CD14-positive monocyte (primary cell): ENCODE measurements around the gene ALDH2. TPM values are rescaled to one million over a fixed set of nuclear protein-coding genes. Genes with fewer than 3 reads are reported as not detected.

Source experiments
- DNase-seq, 3 donors: peaks; one replicate each; pipeline ENCODE4 v3.0.0-alpha.2; 2011 to 2022
- H2AFZ ChIP-seq: 2 replicates; pipeline ENCODE4 v1.6.0; 2012; ENCODE audit warnings: mild to moderate bottlenecking, low read depth, low read length, inconsistent platforms; ENCODE audit not compliant: insufficient read depth, poor library complexity, severe bottlenecking
- H3K27ac ChIP-seq, 2 donors: 1 replicate in 1 of 2; 2 replicates in 1 of 2; pipeline ENCODE4 v1.5.1; 2012 to 2013; ENCODE audit warnings: low read length in 2 of 2, control low read depth in 1 of 2, inconsistent platforms in 1 of 2, low read depth in 1 of 2, mild to moderate bottlenecking in 1 of 2
- H3K27me3 ChIP-seq, 2 donors: one replicate each; pipeline versions ENCODE4 v1.6.0 to v1.6.1; 2011 to 2013; ENCODE audit warnings: low read length in 2 of 2; ENCODE audit not compliant: control insufficient read depth in 2 of 2, insufficient read depth in 2 of 2
- H3K36me3 ChIP-seq, 2 donors: replicated peaks in 1 of 2; 1 replicate in 1 of 2; 2 replicates in 1 of 2; pipeline versions ENCODE4 v1.5.1 to v1.6.1; 2012 to 2013; ENCODE audit warnings: low read length in 2 of 2, control low read depth in 1 of 2, inconsistent platforms in 1 of 2, mild to moderate bottlenecking in 1 of 2; ENCODE audit not compliant: insufficient read depth in 2 of 2, control insufficient read depth in 1 of 2
- H3K4me1 ChIP-seq, 2 donors: 1 replicate in 1 of 2; 2 replicates in 1 of 2; pipeline versions ENCODE4 v1.5.1 to v1.6.1; 2012 to 2013; ENCODE audit warnings: low read length in 2 of 2, control low read depth in 1 of 2, inconsistent platforms in 1 of 2, mild to moderate bottlenecking in 1 of 2, moderate library complexity in 1 of 2; ENCODE audit not compliant: insufficient read depth in 2 of 2, control insufficient read depth in 1 of 2
- H3K4me2 ChIP-seq: replicated peaks from 2 replicates; pipeline ENCODE3; 2012; ENCODE audit warnings: low read length, moderate library complexity, mild to moderate bottlenecking; ENCODE audit not compliant: poor library complexity, severe bottlenecking; ENCODE audit errors: extremely low read depth
- H3K4me3 ChIP-seq, 3 experiments: fragments of 200-600 bp in 1 of 3; sonication (generic) in 1 of 3; replicated peaks in 1 of 3; 1 replicate in 2 of 3; 2 replicates in 1 of 3; pipeline ENCODE4 v1.5.1; 2011 to 2013; ENCODE audit warnings: low read length in 3 of 3, mild to moderate bottlenecking in 3 of 3, control low read depth in 2 of 3, low read depth in 2 of 3, inconsistent platforms in 1 of 3, moderate library complexity in 1 of 3
- H3K79me2 ChIP-seq: 2 replicates; pipeline ENCODE4 v1.6.0; 2012; ENCODE audit warnings: mild to moderate bottlenecking, control low read depth, inconsistent platforms, low read length, moderate library complexity; ENCODE audit not compliant: insufficient read depth
- H3K9ac ChIP-seq: 2 replicates; pipeline ENCODE4 v1.6.0; 2017; ENCODE audit warnings: low read length, mild to moderate bottlenecking; ENCODE audit not compliant: insufficient read depth, poor library complexity, severe bottlenecking
- H3K9me3 ChIP-seq, 2 donors: replicated peaks in 1 of 2; 1 replicate in 1 of 2; 2 replicates in 1 of 2; pipeline versions ENCODE4 v1.5.1 to v1.6.1; 2012 to 2013; ENCODE audit warnings: low read length in 2 of 2, control low read depth in 1 of 2; ENCODE audit not compliant: control insufficient read depth in 1 of 2, insufficient read depth in 1 of 2
- H4K20me1 ChIP-seq: 2 replicates; pipeline ENCODE4 v1.6.0; 2012; ENCODE audit warnings: mild to moderate bottlenecking, low read length, control low read depth, moderate library complexity; ENCODE audit not compliant: insufficient read depth
- H3K27ac Mint-ChIP-seq, 7 donors: one replicate each; pipeline ENCODE4 v1.8.0; 2020; ENCODE audit warnings: mild to moderate bottlenecking in 7 of 7, mixed read lengths in 7 of 7, moderate library complexity in 6 of 7, inconsistent platforms in 2 of 7
- H3K27me3 Mint-ChIP-seq, 3 donors: one replicate each; pipeline ENCODE4 v1.8.0; 2021 to 2022; ENCODE audit warnings: low read depth in 3 of 3, mild to moderate bottlenecking in 3 of 3, mixed read lengths in 3 of 3, moderate library complexity in 3 of 3, inconsistent platforms in 1 of 3
- H3K36me3 Mint-ChIP-seq, 2 donors: one replicate each; pipeline ENCODE4 v1.8.0; 2020; ENCODE audit warnings: mixed read lengths in 2 of 2, inconsistent platforms in 1 of 2, mild to moderate bottlenecking in 1 of 2
- H3K4me1 Mint-ChIP-seq: one replicate; pipeline ENCODE4 v1.8.0; 2020; ENCODE audit warnings: mild to moderate bottlenecking, mixed read lengths
- H3K4me3 Mint-ChIP-seq, 2 donors: one replicate each; pipeline ENCODE4 v1.8.0; 2020; ENCODE audit warnings: mild to moderate bottlenecking in 2 of 2, mixed read lengths in 2 of 2, moderate library complexity in 1 of 2
- H3K9me3 Mint-ChIP-seq, 7 donors: one replicate each; pipeline ENCODE4 v1.8.0; 2020 to 2022; ENCODE audit warnings: mixed read lengths in 7 of 7, mild to moderate bottlenecking in 6 of 7, moderate library complexity in 6 of 7, inconsistent platforms in 2 of 7
- CTCF ChIP-seq: fragments of 200-600 bp; IDR thresholded peaks from one replicate; pipeline ENCODE4 v1.8.0; 2022; ENCODE audit warnings: antibody characterized with exemption, mild to moderate bottlenecking
- WGBS: methylation state at CpG from one replicate; pipeline ENCODE4 v1.1.5; 2013; ENCODE audit warnings: missing lambda C conversion rate; ENCODE audit not compliant: insufficient coverage; 5-methylcytosine and 5-hydroxymethylcytosine counted together
- intact Hi-C, 2 donors: fragments of 100-400 bp; cut with micrococcal nuclease; formaldehyde crosslinking; loops; one replicate each; pipeline versions ENCODE4 v1.15.0 to v1.15.1; 2023
- polyA plus RNA-seq, 3 donors: library from polyadenylated mRNA; depleted of rRNA in 1 of 3; unstranded in 2 of 3; stranded (reverse) in 1 of 3; fragments of 300-500 nt in 2 of 3; fragments of >200 nt in 1 of 3; fragmentation: Illumina TruSeq in 2 of 3; gene quantifications; 1 replicate in 2 of 3; 2 replicates in 1 of 3; pipeline ENCODE4 v1.2.3, GENCODE V29; 2012 to 2021

ALDH2 gene
- polyA plus RNA-seq, 3 donors, result 272 to 404 (median 384) TPM

GRCh38 chr12:111791507-111791906, 24.8 kb downstream of the ALDH2 start:
- peaks cover 0 to 2% (median 2%) of the 10 kb centered on the region in 3 donors for H3K27me3 Mint-ChIP-seq

GRCh38 chr12:111792155-111792855, 25.6 kb downstream of the ALDH2 start:
- Histone ChIP-seq H3K79me2 (no peaks in the 10 kb centered on the region), H3K36me3 (peaks cover 84 to 96% of the 10 kb centered on the region in 2 donors), H2AFZ (no peak overlapping the region), H4K20me1 (peaks cover 59% of the 10 kb centered on the region), H3K9me3 (no peaks in the 10 kb centered on the region), H3K4me1 (no peaks in the 10 kb centered on the region), H3K4me2 (no peak overlapping the region), H3K4me3 (no peak overlapping the region), H3K9ac (no peak overlapping the region), H3K27ac (no peak overlapping the region), H3K27me3 (no peaks in the 10 kb centered on the region)
- Mint-ChIP-seq H3K9me3 (no peaks in the 10 kb centered on the region), H3K27ac (peak overlapping the region in 5 of 7 donors; percentile 30 to 74 (median 37)), H3K36me3 (peaks cover 75 to 97% of the 10 kb centered on the region in 2 donors), H3K27me3 (peaks cover 0 to 2% (median 2%) of the 10 kb centered on the region in 3 donors), H3K4me3 (no peak overlapping the region), H3K4me1 (peaks cover 4% of the 10 kb centered on the region)
- no peak for DNase-seq
- no peak for TF ChIP-seq CTCF
- WGBS, result 96% methylated on average over 27 of the region's 27 CpGs
- intact Hi-C loops, result no loop called here

More at GRCh38 chr12:111791507-111791906, 24.8 kb downstream of the ALDH2 start:
- H2AFZ ChIP-seq, result no peak overlapping the region
- no peak overlapping the region for H3K4me2 ChIP-seq
- no peaks in the 10 kb centered on the region for H3K79me2 ChIP-seq
- H4K20me1 ChIP-seq, result peaks cover 61% of the 10 kb centered on the region
- H3K4me3 ChIP-seq, result no peak overlapping the region
- TF ChIP-seq CTCF, result no peak
- peaks cover 4% of the 10 kb centered on the region for H3K4me1 Mint-ChIP-seq
- H3K4me1 ChIP-seq, result no peaks in the 10 kb centered on the region
- peak overlapping the region in 1 of 2 donors; percentile 31 for H3K27ac ChIP-seq
- H3K9ac ChIP-seq, result no peak overlapping the region
- no peaks in the 10 kb centered on the region for H3K27me3 ChIP-seq
- intact Hi-C loops, result no loop called here
- H3K9me3 Mint-ChIP-seq, result peaks cover 0 to 2% (median 0%) of the 10 kb centered on the region in 7 donors
- no peak for DNase-seq
- peaks cover 75 to 97% of the 10 kb centered on the region in 2 donors for H3K36me3 Mint-ChIP-seq
- peaks cover 84 to 96% of the 10 kb centered on the region in 2 donors for H3K36me3 ChIP-seq
- 85% methylated on average over 7 of the region's 8 CpGs for WGBS
- no peak overlapping the region for H3K4me3 Mint-ChIP-seq
- peak overlapping the region in 3 of 7 donors; percentile 46 to 70 (median 66) for H3K27ac Mint-ChIP-seq
- no peaks in the 10 kb centered on the region for H3K9me3 ChIP-seq
